GM23338 (cell line): ENCODE results near the gene CBR1. TPM values are rescaled to one million over a fixed set of nuclear protein-coding genes. Genes with fewer than 3 reads are reported as not detected.

ENCODE experiments used
- ATAC-seq: fragments of 200-7000 bp; cut with Tn5 transposase; 3 replicates; pipeline ENCODE4 v1.9.1; 2020
- DNase-seq: peaks from one replicate; pipeline ENCODE4 v3.0.0-alpha.2; 2015; ENCODE audit warnings: low spot score
- H2AFZ ChIP-seq: fragments of 200-600 bp; sonication (generic); 2 replicates; pipeline ENCODE4 v1.8.0; 2016; ENCODE audit warnings: antibody characterized with exemption, mild to moderate bottlenecking, moderate library complexity
- H3F3A ChIP-seq: fragments of 200-600 bp; sonication (generic); replicated peaks from 2 replicates; pipeline ENCODE4 v1.8.0; 2017; ENCODE audit warnings: antibody characterized with exemption, mixed run types, low read depth
- H3K27ac ChIP-seq: fragments of 200-600 bp; sonication (generic); 2 replicates; pipeline ENCODE4 v1.6.1; 2016; ENCODE audit warnings: low read depth
- H3K27me3 ChIP-seq: fragments of 200-600 bp; sonication (generic); 2 replicates; pipeline ENCODE4 v1.8.0; 2016; ENCODE audit warnings: mild to moderate bottlenecking, mixed run types, moderate library complexity; ENCODE audit not compliant: insufficient read depth
- H3K36me3 ChIP-seq: fragments of 200-600 bp; sonication (generic); 2 replicates; pipeline ENCODE4 v1.8.0; 2016; ENCODE audit warnings: mild to moderate bottlenecking; ENCODE audit not compliant: insufficient read depth
- H3K4me1 ChIP-seq: fragments of 200-600 bp; sonication (generic); 2 replicates; pipeline ENCODE4 v1.8.0; 2016; ENCODE audit warnings: mild to moderate bottlenecking, moderate library complexity; ENCODE audit not compliant: insufficient read depth
- H3K4me2 ChIP-seq: fragments of 200-600 bp; sonication (generic); 2 replicates; pipeline ENCODE4 v1.7.1; 2017; ENCODE audit warnings: mixed run types
- H3K4me3 ChIP-seq: fragments of 200-600 bp; sonication (generic); 2 replicates; pipeline ENCODE4 v1.6.1; 2016; ENCODE audit warnings: mixed run types
- H3K79me2 ChIP-seq: fragments of 200-600 bp; sonication (generic); replicated peaks from 2 replicates; pipeline ENCODE4 v1.8.0; 2017; ENCODE audit warnings: mild to moderate bottlenecking; ENCODE audit not compliant: insufficient read depth
- H3K9me2 ChIP-seq: fragments of 200-600 bp; sonication (generic); 2 replicates; pipeline ENCODE4 v1.8.0; 2017; ENCODE audit not compliant: insufficient read depth
- H4K20me1 ChIP-seq: fragments of 200-600 bp; sonication (generic); replicated peaks from 2 replicates; pipeline ENCODE4 v1.8.0; 2017; ENCODE audit warnings: mild to moderate bottlenecking; ENCODE audit not compliant: insufficient read depth
- H3K27ac Mint-ChIP-seq: 2 replicates; pipeline ENCODE4 v1.8.0; 2020; ENCODE audit warnings: inconsistent platforms, mild to moderate bottlenecking, moderate library complexity, mixed read lengths
- H3K27me3 Mint-ChIP-seq: 3 replicates; pipeline ENCODE4 v1.8.0; 2022; ENCODE audit warnings: low read depth, mild to moderate bottlenecking, moderate library complexity, mixed read lengths, inconsistent platforms; ENCODE audit not compliant: insufficient read depth, poor library complexity
- H3K36me3 Mint-ChIP-seq: 3 replicates; pipeline ENCODE4 v1.8.0; 2021; ENCODE audit warnings: low read depth, mild to moderate bottlenecking, inconsistent platforms, moderate library complexity, mixed read lengths
- H3K4me1 Mint-ChIP-seq: 3 replicates; pipeline ENCODE4 v1.8.0; 2020; ENCODE audit warnings: mild to moderate bottlenecking, inconsistent platforms, mixed read lengths
- H3K4me3 Mint-ChIP-seq: 3 replicates; pipeline ENCODE4 v1.8.0; 2021; ENCODE audit warnings: moderate library complexity, mild to moderate bottlenecking, inconsistent platforms, mixed read lengths
- H3K9me3 Mint-ChIP-seq: 3 replicates; pipeline ENCODE4 v1.8.0; 2020; ENCODE audit warnings: moderate library complexity, mild to moderate bottlenecking, inconsistent platforms, mixed read lengths
- CREB1 ChIP-seq: fragments of 250-450 bp; sonication (Bioruptor Pico); IDR thresholded peaks from 2 replicates; pipeline ENCODE4 v1.5.0; 2020; ENCODE audit warnings: low read depth, mild to moderate bottlenecking, moderate library complexity
- POLR2AphosphoS5 ChIP-seq: IDR thresholded peaks from 2 replicates; pipeline ENCODE4 v1.6.1; 2016; ENCODE audit warnings: antibody characterized with exemption, low read depth
- STAT1 ChIP-seq: IDR thresholded peaks from one replicate; pipeline ENCODE4 v1.6.1; 2016; ENCODE audit warnings: antibody characterized with exemption; ENCODE audit not compliant: unreplicated experiment
- ZNF462 ChIP-seq: fragments of 250-450 bp; sonication (Bioruptor Pico); IDR thresholded peaks from 2 replicates; pipeline ENCODE4 v1.5.0; 2020; ENCODE audit warnings: mild to moderate bottlenecking, moderate library complexity
- long read RNA-seq: library from polyadenylated mRNA; unstranded; transcript quantifications from one replicate; pipeline ENCODE4 v2.0.0, GENCODE V29; 2020; ENCODE audit not compliant: unreplicated experiment
- polyA plus RNA-seq: library from polyadenylated mRNA; unstranded; fragments of >200 nt; fragmentation: Nextera tagmentation; extraction: Ambion mirVana; gene quantifications from 2 replicates; pipeline ENCODE4 v1.2.1, GENCODE V29; 2016
- total RNA-seq: library from RNA; depleted of rRNA; stranded (reverse); fragments of >200 nt; shearing (Covaris generic); gene quantifications from 2 replicates; pipeline ENCODE4 v1.2.3, GENCODE V29; 2014; rRNA removed
- TF ChIP-seq, protein P1 (sequence below): IDR thresholded peaks from one replicate; pipeline ENCODE4 v1.6.1; 2018; ENCODE audit warnings: antibody characterized with exemption; ENCODE audit not compliant: unreplicated experiment

The CBR1 gene
- total RNA-seq (487 and 499 TPM in 2 replicates), polyA plus RNA-seq (273 and 285 TPM in 2 replicates)
- long read RNA-seq, transcript CBR1-201 (3 exons, 1,293 nt) = major isoform, 91 of 93 reads
- long read RNA-seq, partial matches to known transcripts = 0 of 93 reads
- long read RNA-seq, other reads (novel, unspliced or antisense) = 2 of 93 reads

- Histone ChIP-seq H3K36me3 (peaks cover 20% of the 10 kb centered on the region), H3K4me1 (peaks cover 44% of the 10 kb centered on the region), H3K4me3 (peak within 1 kb of the TSS; percentile 78), H3K9me2 (no peaks in the 10 kb centered on the region), H2AFZ (no peak within 1 kb of the TSS), H4K20me1 (no peaks in the 10 kb centered on the region), H3K4me2 (peak within 1 kb of the TSS; percentile 90), H3F3A (peaks cover 15% of the 10 kb centered on the region), H3K79me2 (peaks cover 24% of the 10 kb centered on the region), H3K27me3 (no peaks in the 10 kb centered on the region; the same call in 1 of the 2 replicates), H3K27ac (no peak within 1 kb of the TSS)
- DNase-seq (peak; percentile 90), ATAC-seq (peak; percentile 97)
- peaks cover 28% of the 10 kb centered on the region for H3K9me3 Mint-ChIP-seq
- peaks cover 41% of the 10 kb centered on the region for H3K4me1 Mint-ChIP-seq
- peak within 1 kb of the TSS; percentile 85 for H3K4me3 Mint-ChIP-seq
- H3K27me3 Mint-ChIP-seq = peaks cover 18% of the 10 kb centered on the region
- H3K36me3 Mint-ChIP-seq = peaks cover 49% of the 10 kb centered on the region
- TF ChIP-seq STAT1 = no peak
- TF ChIP-seq POLR2AphosphoS5 = peak; percentile 66
- peak within 1 kb of the TSS; percentile 67; the same call in 1 of the 2 replicates for H3K27ac Mint-ChIP-seq
These were observed at the start of gene CBR1 for GRCh38 chr21:36069713-36070583. Gene CBR1 (plus strand): TSS chr21:36070024. CDS start chr21:36070116, 92 bp downstream.

GRCh38 chr21:36021251-36021837 is 48.5 kb upstream of the CBR1 start:
- H3K4me2 ChIP-seq = no peak overlapping the region
- no peaks in the 10 kb centered on the region for H3K27me3 ChIP-seq
- no peak overlapping the region for H3K4me3 ChIP-seq
- DNase-seq (no peak), ATAC-seq (no peak)
- H3K36me3 ChIP-seq = 0 out of 2 replicates have a peak, but pooled peaks cover 3% of the 10 kb centered on the region
- no peaks in the 10 kb centered on the region for H4K20me1 ChIP-seq
- Mint-ChIP-seq H3K27me3 (peaks cover 4% of the 10 kb centered on the region), H3K27ac (no peak overlapping the region), H3K9me3 (peaks cover 10% of the 10 kb centered on the region; the same call in 1 of the 3 replicates), H3K4me1 (no peaks in the 10 kb centered on the region), H3K4me3 (no peak overlapping the region), H3K36me3 (peaks cover 4% of the 10 kb centered on the region; the same call in 1 of the 3 replicates)
- TF ChIP-seq POLR2AphosphoS5 (no peak), ZNF462 (CRISPR knock-in tag) (no peak), CREB1 (no peak), STAT1 (no peak)
- TF ChIP-seq, protein P1, sequence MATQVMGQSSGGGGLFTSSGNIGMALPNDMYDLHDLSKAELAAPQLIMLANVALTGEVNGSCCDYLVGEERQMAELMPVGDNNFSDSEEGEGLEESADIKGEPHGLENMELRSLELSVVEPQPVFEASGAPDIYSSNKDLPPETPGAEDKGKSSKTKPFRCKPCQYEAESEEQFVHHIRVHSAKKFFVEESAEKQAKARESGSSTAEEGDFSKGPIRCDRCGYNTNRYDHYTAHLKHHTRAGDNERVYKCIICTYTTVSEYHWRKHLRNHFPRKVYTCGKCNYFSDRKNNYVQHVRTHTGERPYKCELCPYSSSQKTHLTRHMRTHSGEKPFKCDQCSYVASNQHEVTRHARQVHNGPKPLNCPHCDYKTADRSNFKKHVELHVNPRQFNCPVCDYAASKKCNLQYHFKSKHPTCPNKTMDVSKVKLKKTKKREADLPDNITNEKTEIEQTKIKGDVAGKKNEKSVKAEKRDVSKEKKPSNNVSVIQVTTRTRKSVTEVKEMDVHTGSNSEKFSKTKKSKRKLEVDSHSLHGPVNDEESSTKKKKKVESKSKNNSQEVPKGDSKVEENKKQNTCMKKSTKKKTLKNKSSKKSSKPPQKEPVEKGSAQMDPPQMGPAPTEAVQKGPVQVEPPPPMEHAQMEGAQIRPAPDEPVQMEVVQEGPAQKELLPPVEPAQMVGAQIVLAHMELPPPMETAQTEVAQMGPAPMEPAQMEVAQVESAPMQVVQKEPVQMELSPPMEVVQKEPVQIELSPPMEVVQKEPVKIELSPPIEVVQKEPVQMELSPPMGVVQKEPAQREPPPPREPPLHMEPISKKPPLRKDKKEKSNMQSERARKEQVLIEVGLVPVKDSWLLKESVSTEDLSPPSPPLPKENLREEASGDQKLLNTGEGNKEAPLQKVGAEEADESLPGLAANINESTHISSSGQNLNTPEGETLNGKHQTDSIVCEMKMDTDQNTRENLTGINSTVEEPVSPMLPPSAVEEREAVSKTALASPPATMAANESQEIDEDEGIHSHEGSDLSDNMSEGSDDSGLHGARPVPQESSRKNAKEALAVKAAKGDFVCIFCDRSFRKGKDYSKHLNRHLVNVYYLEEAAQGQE = no peak
- no peaks in the 10 kb centered on the region for H3F3A ChIP-seq
- no peaks in the 10 kb centered on the region for H3K4me1 ChIP-seq
- 0 out of 2 replicates have a peak, but pooled peaks cover 6% of the 10 kb centered on the region for H3K9me2 ChIP-seq
- H2AFZ ChIP-seq = no peak overlapping the region
- H3K79me2 ChIP-seq = no peaks in the 10 kb centered on the region
- H3K27ac ChIP-seq = no peak overlapping the region
